Natural killer cell treated with Interleukin-12 subunit alpha and Interleukin-12 subunit beta and Interleukin-15 and Interleukin-18, amount 100 ng/mL, for 72 hours (primary cell): ENCODE results near the gene SORCS2. TPM values are rescaled to one million over a fixed set of nuclear protein-coding genes. Genes with fewer than 3 reads are reported as not detected.

Experiments used
- ATAC-seq, 2 donors: fragments of 150-1000 bp; cut with Tn5 transposase in 1 of 2; sonication (Bioruptor Pico), chemical (Tn5 transposase) in 1 of 2; 2 replicates each; pipeline ENCODE4 v1.10.0; 2021
- DNase-seq: peaks from one replicate; pipeline ENCODE4 v3.0.0; 2022; ENCODE audit warnings: low spot score
- H3K27ac Mint-ChIP-seq, 2 donors: 1 replicate in 1 of 2; 2 replicates in 1 of 2; pipeline ENCODE4 v1.8.0; 2022; ENCODE audit warnings: mixed read lengths in 2 of 2, mild to moderate bottlenecking in 1 of 2, moderate library complexity in 1 of 2
- H3K27me3 Mint-ChIP-seq, 2 donors: 1 replicate in 1 of 2; 2 replicates in 1 of 2; pipeline ENCODE4 v1.8.0; 2022; ENCODE audit warnings: mixed read lengths in 2 of 2
- H3K36me3 Mint-ChIP-seq: one replicate; pipeline ENCODE4 v1.8.0; 2022; ENCODE audit warnings: mixed read lengths
- H3K4me1 Mint-ChIP-seq, 2 donors: 1 replicate in 1 of 2; 2 replicates in 1 of 2; pipeline ENCODE4 v1.8.0; 2022; ENCODE audit warnings: low read depth in 2 of 2, mixed read lengths in 2 of 2, mild to moderate bottlenecking in 1 of 2
- H3K4me3 Mint-ChIP-seq: one replicate; pipeline ENCODE4 v1.8.0; 2022; ENCODE audit warnings: mixed read lengths
- H3K9me3 Mint-ChIP-seq: 2 replicates; pipeline ENCODE4 v1.8.0; 2022; ENCODE audit warnings: mixed read lengths
- total RNA-seq, 2 donors: library from RNA; stranded (reverse); gene quantifications; one replicate each; pipeline ENCODE4 v1.2.3, GENCODE V29; 2022

SORCS2 gene
- total RNA-seq, 2 donors from 2014 or later: 0.17 to 0.21 TPM

DNA sequence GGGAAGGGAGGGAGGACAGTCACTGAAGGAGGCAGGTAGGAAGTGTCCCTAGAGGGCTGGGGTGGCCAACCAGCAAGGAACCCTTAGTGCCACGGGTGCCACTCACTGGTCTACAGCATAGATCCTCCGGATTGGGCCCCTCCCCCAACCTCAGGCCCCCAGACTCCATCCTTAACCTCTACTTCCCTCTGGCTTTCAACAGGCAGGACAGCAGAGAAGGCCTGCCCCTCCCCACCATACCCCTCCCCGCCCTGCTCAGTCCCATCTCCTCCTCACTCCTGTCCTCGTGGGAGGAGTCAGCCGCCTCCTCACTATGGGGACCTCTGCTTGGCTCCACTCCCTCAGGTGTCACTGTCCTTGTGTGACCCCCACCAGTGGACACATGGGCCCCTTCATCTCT lies 320.1 kb downstream of the SORCS2 start:
- ATAC-seq: no peak
- Mint-ChIP-seq H3K4me3 (no peak overlapping the region), H3K27ac (no peak overlapping the region), H3K27me3 (peaks cover 10 to 28% of the 10 kb centered on the region in 2 donors), H3K4me1 (peaks cover 0 to 23% of the 10 kb centered on the region in 2 donors), H3K9me3 (no peaks in the 10 kb centered on the region), H3K36me3 (no peaks in the 10 kb centered on the region)
- no peak for DNase-seq

DNA sequence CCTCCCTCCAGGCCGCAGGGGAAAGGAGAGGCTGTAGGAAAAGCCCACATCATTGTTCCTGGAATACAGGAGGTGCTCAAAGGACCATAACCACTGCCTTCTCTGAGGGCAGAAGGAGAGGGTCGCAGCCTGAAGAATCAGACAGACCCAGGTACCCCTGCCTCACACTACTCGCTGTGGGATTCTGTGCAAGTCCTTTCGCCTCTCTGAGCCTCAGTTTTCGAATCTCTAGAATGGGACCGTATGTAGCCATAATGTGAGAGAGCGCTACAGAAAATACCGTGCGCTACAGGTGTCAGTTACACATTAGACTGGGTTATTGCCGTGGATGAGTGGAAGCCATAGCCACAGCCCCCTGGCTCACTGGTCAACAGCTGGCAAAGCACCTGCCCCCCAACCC lies 320.6 kb downstream of the SORCS2 start:
- no peak for ATAC-seq
- Mint-ChIP-seq H3K4me1 (peaks cover 0 to 19% of the 10 kb centered on the region in 2 donors), H3K27me3 (peaks cover 10 to 24% of the 10 kb centered on the region in 2 donors)

DNA sequence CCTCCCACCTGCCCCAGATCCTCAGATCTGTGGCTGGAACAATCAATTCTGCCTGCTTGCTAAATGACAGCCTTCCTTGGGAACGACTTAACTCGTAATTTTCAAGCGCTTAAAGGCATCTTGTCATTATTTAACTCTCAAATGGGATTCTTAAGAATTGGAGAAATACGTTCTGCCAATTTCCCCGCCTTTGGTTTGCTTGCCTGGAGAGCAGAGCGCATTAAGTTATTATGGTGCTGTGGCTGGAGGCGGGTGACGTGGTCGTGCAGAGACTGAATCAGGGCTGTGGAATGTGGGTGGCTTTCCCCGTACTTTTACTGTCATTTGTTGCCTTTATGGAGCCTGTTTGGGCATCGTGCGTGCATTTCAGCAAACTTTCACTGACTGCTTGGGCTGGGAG lies 321.3 kb downstream of the SORCS2 start:
- H3K4me3 Mint-ChIP-seq: no peak overlapping the region
- no peak for ATAC-seq
- peaks cover 10 to 22% of the 10 kb centered on the region in 2 donors for H3K27me3 Mint-ChIP-seq
- H3K27ac Mint-ChIP-seq: no peak overlapping the region
- no peak for DNase-seq
- no peaks in the 10 kb centered on the region for H3K36me3 Mint-ChIP-seq
- no peaks in the 10 kb centered on the region for H3K9me3 Mint-ChIP-seq
- H3K4me1 Mint-ChIP-seq: peaks cover 0 to 17% of the 10 kb centered on the region in 2 donors

More for the DNA sequence above, 320.6 kb downstream of the SORCS2 start:
- Mint-ChIP-seq H3K36me3 (no peaks in the 10 kb centered on the region), H3K9me3 (no peaks in the 10 kb centered on the region), H3K27ac (no peak overlapping the region), H3K4me3 (no peak overlapping the region)
- no peak for DNase-seq

DNA sequence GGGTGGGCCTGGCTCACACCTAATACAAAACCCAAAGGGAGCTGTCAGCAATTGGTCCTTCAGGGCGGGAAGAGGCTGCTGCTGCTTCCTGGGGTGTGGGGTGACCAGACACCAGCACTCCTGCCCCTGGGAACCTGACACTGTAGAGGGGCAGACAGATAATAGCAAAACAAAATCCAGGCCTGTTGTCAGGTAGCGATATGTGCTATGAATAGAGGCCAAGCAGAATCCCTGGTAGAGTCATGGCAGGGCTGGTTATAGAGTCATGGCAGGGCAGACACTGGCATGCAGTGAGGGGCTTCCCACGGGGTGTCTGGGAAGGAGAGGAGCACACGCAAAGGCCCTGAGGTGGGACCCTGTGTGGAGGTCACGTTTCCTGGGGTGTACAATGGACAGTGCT lies 321.9 kb downstream of the SORCS2 start:
- Mint-ChIP-seq H3K9me3 (no peaks in the 10 kb centered on the region), H3K36me3 (no peaks in the 10 kb centered on the region), H3K4me3 (no peak overlapping the region), H3K27ac (no peak overlapping the region), H3K4me1 (peaks cover 1 to 15% of the 10 kb centered on the region in 2 donors), H3K27me3 (peaks cover 10 to 18% of the 10 kb centered on the region in 2 donors)
- no peak for DNase-seq
- no peak for ATAC-seq

DNA sequence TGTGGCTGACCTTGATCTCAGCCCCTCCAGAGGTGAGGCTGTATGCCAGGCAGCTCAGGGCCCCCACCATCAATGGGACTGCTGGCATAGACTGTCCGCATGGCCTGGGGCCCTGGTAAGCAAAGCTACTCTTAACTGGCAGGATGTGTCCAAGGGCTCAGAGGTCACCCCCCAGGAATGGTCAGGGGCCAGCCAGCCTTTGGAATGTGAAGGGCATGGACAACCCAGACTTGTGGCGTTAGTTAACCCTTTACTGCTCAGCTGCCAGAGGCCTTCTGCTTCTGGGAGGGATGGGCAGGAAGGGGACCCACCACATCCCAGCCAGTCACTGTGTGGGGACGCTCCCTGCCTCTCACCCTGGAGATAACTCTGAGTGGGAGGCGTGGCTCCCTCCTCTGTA lies 322.5 kb downstream of the SORCS2 start:
- H3K36me3 Mint-ChIP-seq: no peaks in the 10 kb centered on the region

DNA sequence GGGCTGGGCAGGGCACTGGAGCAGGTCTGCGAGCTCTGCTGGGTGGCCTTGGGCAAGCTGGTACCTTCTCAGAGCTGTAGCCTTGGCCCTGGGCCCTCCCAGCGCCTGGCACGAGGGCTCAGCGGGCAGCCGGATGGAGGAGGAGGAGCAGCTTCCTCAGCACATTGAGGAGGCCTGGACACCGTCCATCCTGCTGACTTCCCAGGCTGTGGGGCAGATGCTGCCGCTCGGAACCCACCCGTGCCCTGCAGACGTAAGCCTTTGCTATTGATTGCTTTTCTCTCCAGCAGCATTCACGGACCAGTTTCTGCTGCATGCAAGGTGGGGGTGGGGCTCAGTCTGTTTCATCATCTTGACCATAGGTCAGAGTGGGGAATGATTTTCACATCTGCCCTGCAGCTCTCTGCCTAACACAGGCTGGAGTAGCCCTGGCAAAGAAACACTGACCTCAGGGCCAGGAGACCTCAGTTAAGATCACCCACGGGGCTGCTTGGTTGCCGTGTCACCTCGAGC lies 323.1 kb downstream of the SORCS2 start:
- DNase-seq (no peak), ATAC-seq (no peak)
- no peaks in the 10 kb centered on the region for H3K36me3 Mint-ChIP-seq
- H3K4me3 Mint-ChIP-seq: no peak overlapping the region
- peaks cover 10 to 15% of the 10 kb centered on the region in 2 donors for H3K27me3 Mint-ChIP-seq
- no peaks in the 10 kb centered on the region for H3K9me3 Mint-ChIP-seq
- peaks cover 5 to 25% of the 10 kb centered on the region in 2 donors for H3K4me1 Mint-ChIP-seq
- H3K27ac Mint-ChIP-seq: no peak overlapping the region

More for the DNA sequence above, 322.5 kb downstream of the SORCS2 start:
- H3K27me3 Mint-ChIP-seq: peaks cover 10 to 17% of the 10 kb centered on the region in 2 donors
- ATAC-seq: no peak
- no peak overlapping the region for H3K27ac Mint-ChIP-seq
- no peak for DNase-seq
- no peak overlapping the region for H3K4me3 Mint-ChIP-seq
- no peaks in the 10 kb centered on the region for H3K9me3 Mint-ChIP-seq
- H3K4me1 Mint-ChIP-seq: peaks cover 5 to 20% of the 10 kb centered on the region in 2 donors

DNA sequence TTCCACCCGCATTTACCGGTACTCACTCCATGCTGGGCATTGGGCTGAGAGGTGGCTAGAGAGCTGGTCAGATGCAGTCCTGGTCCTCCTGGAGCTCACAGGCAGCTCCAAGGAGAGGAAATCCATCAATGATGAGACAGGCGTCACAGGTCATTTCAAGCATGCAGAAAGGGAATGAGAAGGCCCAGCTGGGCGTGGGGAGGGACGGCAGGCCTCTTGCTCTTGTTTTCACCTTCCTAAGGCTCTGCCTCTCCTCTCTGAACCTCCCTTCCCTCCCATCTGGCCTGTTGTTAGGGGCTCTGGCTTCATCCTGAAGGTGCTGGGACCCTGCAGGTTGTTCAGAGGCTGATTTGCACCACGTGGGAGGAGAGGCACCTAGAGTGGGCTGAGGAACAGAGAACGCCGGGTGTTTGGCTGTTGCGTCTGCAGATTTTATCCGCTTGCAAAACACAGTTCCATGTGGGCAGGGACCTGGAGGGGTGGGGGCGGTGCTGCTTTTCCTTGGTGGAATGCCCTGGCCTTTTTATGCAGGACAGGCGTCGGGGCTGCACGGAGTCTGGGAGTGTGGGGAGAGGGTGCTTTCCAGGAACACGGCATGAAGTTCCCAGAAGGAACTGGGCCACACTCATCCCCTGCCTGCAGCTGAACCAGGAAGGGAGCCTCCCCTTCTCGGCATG lies 323.9 kb downstream of the SORCS2 start:
- H3K9me3 Mint-ChIP-seq: no peaks in the 10 kb centered on the region
- no peak overlapping the region for H3K27ac Mint-ChIP-seq
- peaks cover 3 to 8% of the 10 kb centered on the region in 2 donors for H3K27me3 Mint-ChIP-seq
- DNase-seq: no peak
- no peak for ATAC-seq
- H3K4me1 Mint-ChIP-seq: peaks cover 6 to 22% of the 10 kb centered on the region in 2 donors
- no peak overlapping the region for H3K4me3 Mint-ChIP-seq
- H3K36me3 Mint-ChIP-seq: no peaks in the 10 kb centered on the region

DNA sequence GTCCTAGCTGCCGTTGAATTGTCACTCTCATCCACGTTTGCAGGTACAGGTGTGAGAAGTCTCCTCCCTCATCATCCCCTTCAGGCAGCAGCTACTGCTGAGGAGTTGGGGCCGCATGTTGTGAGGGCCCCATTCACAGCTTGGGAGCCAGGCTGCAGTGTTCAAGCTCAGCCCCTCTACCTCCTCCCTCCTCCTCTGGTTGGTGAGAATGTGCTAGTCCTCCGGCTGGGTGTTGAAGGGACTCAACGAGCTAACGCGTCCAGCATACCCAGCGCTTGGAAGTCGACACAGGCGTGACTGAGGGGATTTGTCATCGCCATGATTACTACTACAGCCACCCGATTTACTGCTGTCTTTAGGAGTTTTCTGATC lies 324.4 kb downstream of the SORCS2 start:
- Mint-ChIP-seq H3K27me3 (peaks cover 0 to 6% of the 10 kb centered on the region in 2 donors), H3K4me3 (no peak overlapping the region), H3K4me1 (peaks cover 10 to 26% of the 10 kb centered on the region in 2 donors), H3K9me3 (no peaks in the 10 kb centered on the region), H3K36me3 (no peaks in the 10 kb centered on the region), H3K27ac (no peak overlapping the region)
- DNase-seq: no peak
- ATAC-seq: no peak

DNA sequence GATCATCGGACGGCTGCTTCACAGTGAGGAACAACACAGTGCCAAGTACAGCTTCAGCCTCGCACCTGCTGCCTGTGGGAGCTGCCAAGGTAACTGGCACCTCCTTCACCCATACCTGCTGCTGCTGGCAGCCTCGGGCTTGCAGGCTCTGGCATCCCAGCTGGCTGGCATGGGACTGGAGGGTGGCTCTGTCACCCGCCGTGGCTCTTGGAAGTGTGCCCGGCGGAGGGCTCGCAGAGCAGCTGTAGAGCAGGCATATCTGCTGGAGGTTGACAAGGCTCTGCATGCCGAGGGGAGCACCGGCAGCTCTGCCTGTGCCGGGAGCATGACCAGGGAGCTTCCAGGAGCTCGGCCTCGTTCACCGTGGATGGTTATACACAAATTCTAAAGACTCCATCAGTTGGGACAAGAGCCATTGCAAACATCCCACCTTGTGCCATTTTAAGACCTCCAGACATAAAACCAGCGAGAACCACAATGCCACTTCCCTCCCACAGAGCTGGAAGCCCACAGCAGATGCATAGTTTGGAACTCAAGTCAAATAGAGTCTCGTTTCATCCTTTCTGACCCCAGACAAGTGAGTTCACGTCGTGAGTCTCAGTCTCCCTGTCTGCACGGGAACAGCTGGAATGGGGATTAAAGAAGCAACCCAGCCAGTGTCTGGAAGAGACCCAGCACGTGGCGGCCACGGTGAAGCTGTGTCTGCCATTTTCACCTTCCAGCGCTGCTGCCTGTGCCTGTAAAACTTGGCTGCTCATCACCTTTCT lies 326.7 kb downstream of the SORCS2 start:
- H3K4me1 Mint-ChIP-seq: peaks cover 17 to 42% of the 10 kb centered on the region in 2 donors
- no peak overlapping the region for H3K4me3 Mint-ChIP-seq
- DNase-seq (no peak), ATAC-seq (no peak)
- no peaks in the 10 kb centered on the region for H3K9me3 Mint-ChIP-seq
- H3K36me3 Mint-ChIP-seq: no peaks in the 10 kb centered on the region
- H3K27me3 Mint-ChIP-seq: peaks cover 0 to 4% of the 10 kb centered on the region in 2 donors
- no peak overlapping the region for H3K27ac Mint-ChIP-seq

DNA sequence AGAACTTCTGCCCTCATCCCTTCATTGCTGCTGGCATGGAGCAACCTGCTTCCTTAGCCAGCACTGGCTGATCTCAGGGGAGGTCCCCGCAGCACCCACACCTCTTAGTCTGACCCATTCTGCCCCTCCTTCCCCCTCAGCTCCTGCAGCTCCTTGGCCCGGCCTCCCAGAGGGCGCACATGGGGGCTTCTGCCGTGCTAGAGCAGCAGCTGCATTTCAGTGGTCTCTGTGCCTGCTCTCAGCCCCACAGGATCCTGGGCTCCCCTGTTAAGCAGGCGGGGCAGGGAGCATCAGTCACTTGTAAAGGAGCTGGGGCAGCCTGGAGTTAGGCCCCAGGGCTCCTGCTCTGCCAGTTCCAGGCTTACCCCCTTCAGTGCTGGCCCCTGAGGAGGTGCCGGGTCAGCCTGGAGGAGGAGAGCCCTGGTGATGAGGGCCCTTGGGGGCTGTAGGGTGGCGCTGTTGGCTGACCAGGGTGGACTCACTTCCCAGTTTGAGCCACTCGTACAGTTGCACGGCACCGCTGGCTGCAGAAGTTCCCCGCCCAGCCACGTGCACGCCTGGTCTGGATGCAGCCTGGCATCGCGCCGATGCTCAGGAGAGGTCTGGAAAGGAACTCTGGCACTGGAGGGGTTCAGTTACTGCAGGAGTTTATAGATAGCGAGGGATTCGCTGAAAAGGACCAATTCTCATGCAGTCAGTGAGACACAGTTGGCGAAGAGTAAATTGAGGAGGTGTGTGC lies 327.5 kb downstream of the SORCS2 start:
- ATAC-seq: no peak
- H3K36me3 Mint-ChIP-seq: no peaks in the 10 kb centered on the region
- H3K27ac Mint-ChIP-seq: no peak overlapping the region

DNA sequence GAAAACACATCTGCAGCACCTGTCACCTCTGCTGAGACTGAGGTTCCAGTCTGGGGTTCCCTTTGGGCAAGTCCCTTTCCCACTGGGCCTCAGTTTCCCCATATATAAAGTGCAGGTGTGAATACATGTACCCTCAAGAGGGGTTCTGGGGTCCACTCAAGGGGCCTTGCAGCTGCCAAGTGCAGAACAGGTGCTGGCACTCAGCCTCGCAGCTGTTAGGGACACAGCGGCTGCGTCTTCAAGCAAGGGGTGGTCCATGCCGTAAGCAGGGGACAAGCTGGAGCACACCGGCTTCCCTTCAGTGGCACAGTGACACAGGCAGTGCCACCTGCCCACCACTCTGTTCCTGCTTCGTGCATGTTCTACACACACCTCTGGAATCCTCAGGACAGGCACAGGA lies 329.3 kb downstream of the SORCS2 start:
- no peaks in the 10 kb centered on the region for H3K36me3 Mint-ChIP-seq
- DNase-seq (no peak), ATAC-seq (no peak)
- H3K27me3 Mint-ChIP-seq: peaks cover 0 to 4% of the 10 kb centered on the region in 2 donors
- no peak overlapping the region for H3K27ac Mint-ChIP-seq
- peaks cover 34 to 61% of the 10 kb centered on the region in 2 donors for H3K4me1 Mint-ChIP-seq
- H3K4me3 Mint-ChIP-seq: no peak overlapping the region
- no peaks in the 10 kb centered on the region for H3K9me3 Mint-ChIP-seq

More for the DNA sequence above, 327.5 kb downstream of the SORCS2 start:
- H3K9me3 Mint-ChIP-seq: no peaks in the 10 kb centered on the region
- H3K27me3 Mint-ChIP-seq: peaks cover 0 to 4% of the 10 kb centered on the region in 2 donors
- H3K4me1 Mint-ChIP-seq: peaks cover 25 to 50% of the 10 kb centered on the region in 2 donors
- DNase-seq: no peak
- H3K4me3 Mint-ChIP-seq: no peak overlapping the region

DNA sequence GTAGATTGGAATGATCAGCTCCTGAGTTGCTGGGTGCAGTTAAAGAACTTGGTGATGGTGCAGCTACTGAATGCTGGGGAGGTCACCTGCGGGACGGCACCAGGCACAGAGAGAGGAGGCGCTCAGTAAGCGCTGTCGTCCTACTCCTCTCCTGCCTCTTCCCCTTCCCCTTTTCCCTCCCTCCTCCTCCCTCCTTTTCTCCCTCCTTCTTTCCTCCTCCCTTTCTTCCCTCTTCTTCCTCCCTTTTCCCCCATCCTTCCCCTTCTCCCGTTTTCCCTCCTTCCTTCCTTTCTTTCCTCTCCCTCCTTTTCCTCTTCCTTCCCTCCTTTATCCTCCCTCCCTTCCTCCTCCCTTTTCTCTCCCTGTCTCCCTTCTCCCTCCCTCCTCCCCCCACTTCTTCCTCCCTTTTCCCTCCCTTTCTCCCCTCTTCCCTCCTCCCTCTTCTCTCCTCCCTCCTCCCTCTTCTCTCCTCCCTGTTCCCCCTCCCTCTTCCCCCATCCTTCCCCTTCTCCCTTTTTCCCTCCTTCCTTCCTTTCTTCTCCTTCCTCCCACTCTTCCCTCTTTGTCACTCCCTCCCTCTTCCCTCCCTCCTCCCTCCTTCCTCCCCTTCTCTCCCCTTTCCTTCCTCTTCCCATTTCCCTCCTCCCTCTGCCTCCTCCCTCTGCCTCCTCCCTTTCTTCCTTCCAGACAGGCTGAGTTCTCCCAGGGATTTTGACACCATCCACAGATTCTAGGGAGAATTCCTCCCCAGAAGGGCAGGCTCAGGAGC lies 330.3 kb downstream of the SORCS2 start:
- Mint-ChIP-seq H3K4me1 (peaks cover 34 to 58% of the 10 kb centered on the region in 2 donors), H3K27ac (peak overlapping the region in 1 of 2 donors; percentile 51), H3K36me3 (no peaks in the 10 kb centered on the region), H3K27me3 (no peaks in the 10 kb centered on the region), H3K9me3 (no peaks in the 10 kb centered on the region), H3K4me3 (no peak overlapping the region)
- no peak for ATAC-seq
- no peak for DNase-seq

DNA sequence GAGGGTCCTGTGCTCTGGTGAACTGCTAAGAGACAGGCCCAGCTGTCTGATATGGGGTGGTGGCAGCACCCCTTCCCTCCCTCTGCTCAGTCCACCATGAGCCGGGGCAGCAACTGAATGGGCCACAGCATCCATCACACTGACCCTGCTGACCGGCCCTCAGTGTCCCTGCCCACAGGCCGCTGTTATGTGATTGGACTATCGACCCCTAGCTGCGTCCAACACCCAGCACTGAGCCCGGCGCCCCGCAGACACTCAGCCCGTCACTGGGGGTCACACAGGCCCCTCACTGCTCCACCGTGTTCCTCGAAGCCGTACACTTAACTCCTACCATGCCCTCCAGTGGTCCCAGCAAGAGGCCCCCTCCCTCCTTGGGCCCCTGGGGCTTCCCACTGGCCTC lies 331.2 kb downstream of the SORCS2 start:
- no peaks in the 10 kb centered on the region for H3K36me3 Mint-ChIP-seq
- peak overlapping the region in 1 of 2 donors; percentile 41 for H3K27ac Mint-ChIP-seq
- peaks cover 34 to 58% of the 10 kb centered on the region in 2 donors for H3K4me1 Mint-ChIP-seq
- ATAC-seq: no peak
- H3K9me3 Mint-ChIP-seq: no peaks in the 10 kb centered on the region
- H3K4me3 Mint-ChIP-seq: peak overlapping the region; percentile 65
- DNase-seq: no peak
- no peaks in the 10 kb centered on the region for H3K27me3 Mint-ChIP-seq
